Fibroblast of skin of abdomen (primary cell): ENCODE results near the gene PDE1C.
A peak's percentile ranks its signal among the peaks of the same experiment; 100 is the strongest.

Experiments used
- DNase-seq: peaks from one replicate; pipeline ENCODE4 v3.0.0-alpha.2; 2013

The PDE1C gene

GRCh38 chr7:31986878-31987518, 83.2 kb downstream of the PDE1C start:
- DNase-seq, result peak; percentile 65

DNA sequence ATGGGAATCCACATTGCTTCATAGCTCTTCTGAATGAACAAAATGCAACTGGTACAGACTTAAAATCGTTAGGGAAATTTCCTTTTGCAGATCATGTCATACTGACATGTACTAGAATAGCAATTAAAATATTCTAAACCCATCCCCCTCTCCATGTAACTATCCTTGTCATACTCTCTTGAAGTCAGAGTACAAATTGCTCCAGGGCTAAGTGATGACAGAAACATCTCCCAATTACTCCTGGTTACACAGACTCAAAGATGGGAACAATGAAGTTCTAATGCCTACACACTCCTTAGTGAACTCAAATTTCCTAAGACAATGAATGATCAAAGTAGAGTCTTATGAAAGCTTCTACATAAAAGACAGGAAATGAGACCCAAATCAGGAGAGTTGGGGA, 87.2 kb downstream of the PDE1C start:
- no peak for DNase-seq

DNA sequence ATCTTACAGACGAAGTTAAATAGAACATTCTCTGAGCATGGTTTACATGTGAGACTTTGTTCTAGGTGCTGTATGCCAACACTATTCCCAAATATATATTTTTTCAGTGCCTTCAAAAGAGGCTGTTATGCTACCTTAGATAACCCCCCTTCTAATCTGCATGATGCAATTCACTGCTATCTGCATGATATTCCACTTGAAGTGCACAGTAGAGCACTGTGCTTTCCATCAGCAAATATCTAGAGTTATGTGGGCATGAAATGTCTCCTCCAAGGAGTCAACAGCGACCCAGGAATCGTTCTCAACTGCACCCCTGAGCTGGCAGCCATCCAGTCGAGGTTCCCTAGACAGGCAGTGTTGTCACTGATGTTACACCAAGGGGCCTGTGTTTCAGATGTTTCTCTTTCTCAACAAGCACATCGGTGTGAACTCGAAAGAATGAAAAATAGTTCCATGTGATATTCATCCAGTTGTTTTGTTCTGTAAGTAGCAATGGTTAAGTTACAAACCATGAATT, 88.3 kb downstream of the PDE1C start:
- DNase-seq, result no peak

DNA sequence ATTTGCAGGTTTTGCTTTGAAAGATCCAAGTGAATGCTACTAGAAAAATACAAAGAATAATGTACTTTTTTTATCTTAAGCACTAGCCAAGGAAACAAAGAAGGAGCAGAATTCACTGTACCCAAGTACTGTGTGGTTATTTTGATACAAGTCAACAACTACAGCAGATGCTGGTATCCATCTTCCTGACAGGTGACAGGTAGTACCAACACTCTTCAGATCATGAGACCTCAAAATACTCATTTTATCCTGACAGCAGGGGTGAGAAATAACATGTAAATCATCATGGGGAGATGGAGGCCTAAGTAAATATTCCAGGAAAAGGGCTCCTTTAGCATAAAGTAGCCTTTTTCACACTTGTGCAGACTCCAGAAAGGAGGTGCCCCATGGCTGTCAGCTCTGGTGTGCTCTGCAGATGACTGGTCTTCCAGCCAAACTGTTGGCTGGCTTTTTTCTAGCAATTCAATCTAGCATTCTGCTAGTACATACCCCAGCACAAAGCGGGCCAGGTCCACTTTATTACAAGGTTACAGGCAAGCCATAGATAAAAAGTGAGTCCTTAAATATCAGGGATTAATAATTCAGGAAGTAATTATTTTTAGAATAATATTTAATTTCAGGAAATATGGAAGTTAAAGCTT, 90.4 kb downstream of the PDE1C start:
- DNase-seq, result no peak

- no peak for DNase-seq
These were observed 94.7 kb downstream of the PDE1C start for GRCh38 chr7:31975546-31975945.

DNA sequence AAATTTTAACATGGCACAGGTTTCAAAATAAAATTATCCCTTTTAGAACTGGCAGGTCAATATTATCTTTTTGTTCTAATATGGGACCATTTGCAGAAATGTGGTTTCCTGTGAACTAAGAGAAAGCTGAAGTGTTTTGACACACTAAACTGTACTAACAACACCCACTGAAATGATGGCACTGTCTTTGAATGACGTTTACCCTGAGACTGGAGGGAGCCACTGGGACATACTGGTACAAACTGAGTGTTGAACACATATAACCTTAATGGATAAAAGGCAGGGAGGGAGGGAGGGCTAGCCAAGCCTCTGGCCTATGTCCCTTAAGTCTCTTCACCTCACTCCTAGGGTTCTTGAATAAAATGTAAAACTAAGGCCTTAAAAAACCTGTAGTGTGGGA, 95.9 kb downstream of the PDE1C start:
- DNase-seq, result no peak

GRCh38 chr7:31971049-31971667, 99.0 kb downstream of the PDE1C start:
- no peak for DNase-seq

DNA sequence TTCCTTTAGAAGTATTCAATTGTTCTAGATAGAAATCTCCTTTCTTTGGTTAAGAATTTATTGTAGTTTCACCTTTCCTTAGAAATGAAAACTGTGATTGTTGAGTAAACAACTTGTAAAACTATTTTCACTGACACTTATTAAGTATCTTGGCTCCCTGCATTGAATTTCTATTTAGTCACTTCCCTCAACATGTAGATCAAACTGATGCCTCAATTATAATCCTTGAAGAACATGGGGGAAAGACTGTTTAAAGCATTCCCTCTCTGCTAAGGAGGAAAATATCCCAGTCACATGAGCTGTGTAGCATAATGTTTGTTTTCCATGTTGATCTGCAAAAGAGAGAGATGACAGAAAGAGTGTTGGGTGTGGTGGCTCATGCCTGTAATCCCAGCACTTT, 99.7 kb downstream of the PDE1C start:
- no peak for DNase-seq

DNA sequence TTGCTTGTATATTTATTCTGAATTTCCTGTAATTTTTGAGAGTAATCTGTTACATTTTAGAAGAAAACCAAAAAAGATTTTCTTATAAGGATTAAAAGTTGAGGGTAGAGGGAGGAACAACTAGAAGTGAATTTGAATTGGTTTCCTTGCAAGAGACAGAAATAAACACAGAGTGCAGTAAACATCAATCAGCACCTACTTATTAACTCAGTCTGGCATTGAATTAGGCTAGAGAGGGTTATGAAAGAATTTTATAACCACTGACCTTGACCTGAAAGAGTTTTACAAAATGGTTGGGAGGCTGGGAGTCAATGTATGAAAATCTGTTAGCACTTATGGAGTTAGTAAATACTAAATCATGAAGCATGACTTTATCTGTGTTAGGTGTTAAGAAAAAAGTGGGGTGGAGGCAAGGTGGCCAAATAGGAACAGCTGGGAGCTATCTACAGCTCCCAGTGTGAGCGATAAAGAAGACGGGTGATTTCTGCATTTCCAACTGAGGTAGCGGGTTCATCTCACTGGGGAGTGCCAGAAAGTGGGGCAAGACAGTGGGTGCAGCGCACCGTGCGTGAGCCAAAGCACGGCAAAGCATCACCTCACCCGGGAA, 106.5 kb downstream of the PDE1C start:
- no peak for DNase-seq

- no peak for DNase-seq
These were observed 108.0 kb downstream of the PDE1C start for GRCh38 chr7:31962246-31962645.

DNA sequence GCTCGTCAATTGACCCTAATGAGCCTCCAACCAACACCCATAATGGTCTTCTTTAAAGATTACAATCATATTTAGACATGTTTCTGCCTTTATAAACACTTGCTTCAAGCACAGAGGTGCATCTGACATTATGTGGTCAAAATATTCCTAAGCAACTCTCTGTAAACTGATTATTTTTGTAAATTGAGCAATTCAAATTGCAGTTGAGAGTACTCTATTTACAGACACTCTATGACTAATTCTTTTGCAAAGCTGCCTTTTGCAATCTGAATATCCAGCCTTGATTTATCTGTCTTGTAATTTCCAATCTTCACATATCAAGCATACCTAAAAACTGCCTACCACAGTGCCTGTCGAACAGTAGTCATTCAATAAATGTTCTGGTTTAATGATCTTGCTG, 112.0 kb downstream of the PDE1C start:
- DNase-seq, result peak; percentile 15

DNA sequence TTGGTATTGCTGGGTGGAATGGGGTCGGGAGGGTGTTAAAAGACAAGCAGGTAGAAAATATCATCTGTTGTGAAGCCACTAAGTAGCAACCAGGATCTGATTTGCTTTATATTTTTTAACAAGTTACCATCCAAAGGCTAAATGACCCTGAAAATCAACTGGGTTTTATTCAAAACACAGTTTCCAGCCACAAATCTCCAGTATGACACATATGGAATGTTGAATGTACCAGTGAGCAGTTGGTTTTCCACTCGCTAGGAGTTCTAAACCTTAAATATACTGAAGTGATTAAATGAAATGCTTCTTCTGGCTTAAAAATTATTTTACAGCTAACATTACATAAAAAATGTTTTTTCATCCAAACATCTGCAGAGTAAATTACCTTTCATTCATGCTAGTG, 112.5 kb downstream of the PDE1C start:
- no peak for DNase-seq

- no peak for DNase-seq
These were observed 113.0 kb downstream of the PDE1C start for GRCh38 chr7:31957090-31957720.

- no peak for DNase-seq
These were observed 114.6 kb downstream of the PDE1C start for GRCh38 chr7:31955641-31956040.

DNA sequence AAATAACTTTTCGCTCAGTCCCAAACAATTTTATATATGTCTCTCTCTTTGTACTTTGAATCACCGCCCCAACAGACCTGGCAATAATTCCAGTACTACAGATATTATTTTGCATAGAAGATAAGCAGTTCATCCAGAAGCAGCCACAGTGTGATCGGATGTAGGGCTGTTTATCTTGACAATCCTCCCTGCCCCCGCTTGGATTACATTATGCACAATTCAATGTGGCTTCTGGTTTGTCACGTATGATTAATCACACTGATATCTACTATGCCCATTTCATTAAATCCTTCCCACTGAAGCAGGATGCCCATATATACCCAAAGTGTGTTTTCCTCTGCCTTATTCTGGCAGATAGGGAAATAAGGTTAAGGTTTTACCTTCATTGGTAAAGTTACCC, 115.2 kb downstream of the PDE1C start:
- DNase-seq, result no peak

DNA sequence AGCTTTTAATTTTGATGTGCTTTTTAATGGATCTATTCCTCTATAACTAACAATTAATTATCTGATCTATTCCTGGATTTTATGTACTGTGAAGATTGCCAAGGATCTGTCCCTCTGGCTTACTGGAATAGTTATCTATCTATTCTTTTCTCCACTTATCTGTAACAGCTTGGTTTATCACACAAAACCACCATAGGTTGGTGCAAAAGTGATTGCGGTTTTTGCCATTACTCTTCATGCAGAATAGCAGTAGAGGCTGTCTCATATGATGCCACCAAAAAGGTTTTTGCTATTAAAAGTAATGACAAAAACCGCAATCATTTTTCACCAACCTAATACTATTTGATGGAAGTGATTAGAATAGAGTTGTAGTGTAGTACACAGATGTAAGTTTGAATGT, 115.7 kb downstream of the PDE1C start:
- no peak for DNase-seq

GRCh38 chr7:31953432-31953831, 116.8 kb downstream of the PDE1C start:
- DNase-seq, result no peak

- DNase-seq, result peak; percentile 34
These were observed 120.0 kb downstream of the PDE1C start for GRCh38 chr7:31950091-31950755.

- peak; percentile 86 for DNase-seq
These were observed 122.2 kb downstream of the PDE1C start for GRCh38 chr7:31948029-31948428.

DNA sequence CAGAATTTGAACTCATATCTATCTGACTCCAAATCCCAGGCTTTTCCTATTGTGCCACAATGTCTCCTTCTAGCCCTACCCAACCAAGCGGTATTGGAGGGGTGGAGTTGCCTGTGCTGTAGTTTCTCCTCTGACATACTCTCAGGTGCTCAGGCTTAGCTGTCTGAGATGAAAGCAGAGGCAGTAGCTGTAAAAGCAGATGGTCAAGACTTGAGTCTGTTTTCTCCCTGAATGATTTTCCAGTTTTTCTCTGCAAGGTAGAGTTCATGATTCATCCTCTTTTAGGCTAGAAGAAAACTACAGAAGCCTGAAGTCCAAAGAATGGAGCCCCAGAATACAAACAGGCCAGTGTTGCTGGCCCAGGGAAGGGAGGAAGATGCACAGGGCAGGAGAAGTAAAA, 130.0 kb downstream of the PDE1C start:
- no peak for DNase-seq

- DNase-seq, result no peak
These were observed 131.1 kb downstream of the PDE1C start for GRCh38 chr7:31939076-31939475.

GRCh38 chr7:31938650-31939049, 131.6 kb downstream of the PDE1C start:
- peak; percentile 54 for DNase-seq

DNA sequence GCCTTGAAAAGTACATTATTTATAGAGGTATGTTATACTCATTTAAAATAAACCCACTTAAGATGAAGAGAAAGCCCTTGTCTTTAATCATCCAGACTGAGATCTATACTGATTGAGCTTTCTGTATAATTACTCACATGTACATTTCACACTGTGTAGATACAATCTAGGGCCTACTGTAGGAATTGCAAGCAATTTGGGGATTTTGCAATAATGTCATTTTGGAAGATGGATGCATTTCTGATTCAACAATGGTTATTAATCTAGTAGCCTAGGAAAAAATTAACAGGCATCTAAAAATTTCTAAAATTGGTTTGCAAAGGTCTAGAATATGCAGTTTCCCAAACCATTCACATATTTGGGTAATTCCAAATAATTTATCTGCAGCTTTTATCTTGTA, 132.2 kb downstream of the PDE1C start:
- no peak for DNase-seq
